HG02852 (cell line): Measurements from ENCODE around the gene SEMA4G.

Source experiments
- ATAC-seq: cut with Tn5 transposase; IDR thresholded peaks from one replicate; pipeline ENCODE4 v1.9.1; 2021; ENCODE audit warnings: mild to moderate bottlenecking, moderate library complexity; ENCODE audit not compliant: unreplicated experiment

Gene SEMA4G, protein sequence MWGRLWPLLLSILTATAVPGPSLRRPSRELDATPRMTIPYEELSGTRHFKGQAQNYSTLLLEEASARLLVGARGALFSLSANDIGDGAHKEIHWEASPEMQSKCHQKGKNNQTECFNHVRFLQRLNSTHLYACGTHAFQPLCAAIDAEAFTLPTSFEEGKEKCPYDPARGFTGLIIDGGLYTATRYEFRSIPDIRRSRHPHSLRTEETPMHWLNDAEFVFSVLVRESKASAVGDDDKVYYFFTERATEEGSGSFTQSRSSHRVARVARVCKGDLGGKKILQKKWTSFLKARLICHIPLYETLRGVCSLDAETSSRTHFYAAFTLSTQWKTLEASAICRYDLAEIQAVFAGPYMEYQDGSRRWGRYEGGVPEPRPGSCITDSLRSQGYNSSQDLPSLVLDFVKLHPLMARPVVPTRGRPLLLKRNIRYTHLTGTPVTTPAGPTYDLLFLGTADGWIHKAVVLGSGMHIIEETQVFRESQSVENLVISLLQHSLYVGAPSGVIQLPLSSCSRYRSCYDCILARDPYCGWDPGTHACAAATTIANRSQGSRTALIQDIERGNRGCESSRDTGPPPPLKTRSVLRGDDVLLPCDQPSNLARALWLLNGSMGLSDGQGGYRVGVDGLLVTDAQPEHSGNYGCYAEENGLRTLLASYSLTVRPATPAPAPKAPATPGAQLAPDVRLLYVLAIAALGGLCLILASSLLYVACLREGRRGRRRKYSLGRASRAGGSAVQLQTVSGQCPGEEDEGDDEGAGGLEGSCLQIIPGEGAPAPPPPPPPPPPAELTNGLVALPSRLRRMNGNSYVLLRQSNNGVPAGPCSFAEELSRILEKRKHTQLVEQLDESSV

DNA sequence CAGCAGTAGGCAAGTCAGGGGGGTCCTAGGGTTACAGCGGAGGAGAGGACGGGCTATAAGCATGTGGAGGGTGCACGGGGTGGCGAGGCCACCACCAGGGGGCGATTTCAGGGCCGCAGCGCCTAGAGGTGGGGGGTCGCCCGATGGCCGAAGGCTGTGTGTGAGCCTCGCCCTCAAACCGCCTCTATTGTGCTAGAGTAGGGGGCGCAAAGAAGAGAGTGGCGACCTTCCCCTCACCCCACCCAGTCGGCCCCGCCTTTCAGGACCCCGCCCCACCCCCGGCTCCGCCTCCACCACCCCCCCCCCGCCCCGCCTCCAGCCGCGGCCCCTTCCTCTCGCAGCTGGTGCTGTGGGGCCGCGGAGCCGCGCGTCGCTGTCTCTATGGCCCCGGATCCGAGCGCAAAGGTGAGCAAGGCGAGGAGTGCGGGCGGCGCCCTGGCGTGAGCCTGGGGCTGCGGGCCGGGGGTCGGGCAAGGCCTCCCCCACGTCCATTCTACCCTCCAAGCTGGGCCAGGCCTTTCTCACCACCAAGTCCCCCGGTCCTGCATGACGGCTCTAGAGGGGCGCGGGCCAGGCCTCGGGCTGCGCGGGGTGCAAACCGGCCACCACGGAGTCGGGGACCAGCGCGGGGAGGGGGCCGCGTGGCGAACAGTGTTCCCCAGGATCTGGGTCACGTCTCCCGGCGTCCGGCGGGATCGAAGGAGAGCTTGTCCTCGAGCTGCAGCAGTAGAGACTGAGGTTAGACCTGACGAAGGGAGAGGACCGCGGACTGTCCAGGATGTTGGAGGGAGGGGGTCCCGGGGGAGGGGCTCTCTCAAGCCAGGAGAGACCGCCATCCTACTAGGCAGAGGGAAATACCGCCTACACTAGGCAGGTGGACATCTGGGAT lies at the start of gene SEMA4G:
Gene SEMA4G (plus strand): TSS at position 318 of the 889 bp plus-strand sequence. CDS start 3,409 bp downstream, outside the sequence.
- ATAC-seq, result no peak

DNA sequence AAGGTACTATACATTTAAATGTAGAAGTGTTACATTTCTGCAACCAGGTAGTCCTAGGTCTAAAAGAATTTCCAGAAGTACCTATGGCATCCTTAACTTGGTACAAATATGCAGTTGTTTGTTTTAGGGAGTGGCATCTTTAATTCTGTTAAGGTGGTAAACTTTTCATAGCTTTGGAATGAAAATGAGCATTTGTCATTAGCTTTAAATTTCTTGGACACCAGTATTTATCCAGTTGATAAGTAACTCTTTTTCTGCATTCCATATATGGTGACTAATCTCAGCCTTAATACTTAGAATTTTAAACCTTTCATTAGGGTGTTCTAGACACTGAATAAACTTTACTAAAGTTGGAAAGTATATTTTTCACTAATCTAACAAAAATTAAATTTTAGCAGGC lies 45.7 kb upstream of the SEMA4G start:
- ATAC-seq, result no peak

GRCh38 chr10:100927266-100927665 lies 42.0 kb upstream of the SEMA4G start:
- no peak for ATAC-seq

DNA sequence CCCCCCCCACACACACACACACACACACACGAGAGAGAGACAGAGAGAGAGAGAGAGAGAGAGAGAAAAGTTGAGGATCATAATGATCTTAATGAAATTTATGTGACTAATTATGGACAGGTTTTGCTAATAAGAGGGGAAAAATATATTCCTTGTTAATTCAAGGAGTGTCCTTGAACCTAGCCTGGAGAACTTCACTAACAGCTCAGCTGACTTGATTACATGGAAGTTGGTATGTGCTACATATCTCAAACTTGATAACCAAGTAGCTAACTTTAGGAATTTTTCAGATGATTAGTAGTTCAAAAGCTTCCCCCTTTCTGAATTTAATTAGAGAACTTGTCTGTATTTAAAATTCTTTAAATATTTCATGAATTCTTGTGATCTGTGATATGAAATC lies 41.3 kb upstream of the SEMA4G start:
- no peak for ATAC-seq

- ATAC-seq, result no peak
These were observed 38.9 kb upstream of the SEMA4G start for GRCh38 chr10:100930368-100930767.

- ATAC-seq, result no peak
These were observed 35.1 kb upstream of the SEMA4G start for GRCh38 chr10:100934084-100934659.

DNA sequence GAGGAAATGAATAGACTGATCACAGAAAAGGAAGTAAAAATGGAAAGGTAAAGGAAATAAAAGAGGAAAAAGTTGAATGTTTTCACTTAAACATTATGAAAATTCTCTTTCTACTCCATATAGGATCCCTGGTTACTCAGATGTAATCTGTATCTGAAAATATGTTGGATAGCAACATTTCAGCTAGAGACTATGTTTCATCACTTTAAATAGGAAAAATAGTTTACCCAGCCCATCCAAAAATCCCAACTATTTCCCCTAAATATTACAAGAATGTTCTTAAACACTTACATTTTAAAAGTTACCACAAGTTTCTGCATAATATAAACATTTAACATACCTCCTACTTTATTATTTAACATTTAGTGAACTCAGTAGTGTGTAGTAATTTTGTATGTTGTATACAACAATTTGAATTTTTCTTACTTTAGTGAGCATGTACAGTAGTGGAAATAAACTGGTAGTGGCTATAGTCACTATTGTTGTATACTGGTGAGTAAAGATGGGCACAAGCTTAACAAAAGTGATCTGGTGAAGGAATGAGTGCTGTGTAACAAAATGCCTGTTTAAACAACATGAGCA lies 29.4 kb upstream of the SEMA4G start:
- no peak for ATAC-seq

DNA sequence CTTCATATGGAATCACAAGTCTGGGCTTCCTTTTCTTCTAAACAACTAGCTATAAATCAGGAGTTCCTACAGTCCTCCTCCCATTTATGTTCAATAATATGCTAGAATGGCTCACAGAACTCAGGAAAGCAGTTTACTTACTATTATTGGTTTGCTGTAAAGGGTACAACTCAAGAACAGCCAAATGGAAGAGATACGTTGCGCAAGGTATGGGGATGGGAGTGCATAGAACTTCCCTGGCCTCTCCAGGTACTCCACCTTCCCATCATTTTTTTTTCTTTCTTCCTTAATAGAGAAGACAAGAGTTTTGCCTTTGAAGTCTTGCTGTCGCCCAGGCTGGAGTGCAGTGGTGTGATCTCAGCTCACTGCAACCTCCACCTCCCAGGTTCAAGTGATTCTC lies 27.1 kb upstream of the SEMA4G start:
- ATAC-seq, result no peak

GRCh38 chr10:100943508-100943907 lies 25.8 kb upstream of the SEMA4G start:
- no peak for ATAC-seq

DNA sequence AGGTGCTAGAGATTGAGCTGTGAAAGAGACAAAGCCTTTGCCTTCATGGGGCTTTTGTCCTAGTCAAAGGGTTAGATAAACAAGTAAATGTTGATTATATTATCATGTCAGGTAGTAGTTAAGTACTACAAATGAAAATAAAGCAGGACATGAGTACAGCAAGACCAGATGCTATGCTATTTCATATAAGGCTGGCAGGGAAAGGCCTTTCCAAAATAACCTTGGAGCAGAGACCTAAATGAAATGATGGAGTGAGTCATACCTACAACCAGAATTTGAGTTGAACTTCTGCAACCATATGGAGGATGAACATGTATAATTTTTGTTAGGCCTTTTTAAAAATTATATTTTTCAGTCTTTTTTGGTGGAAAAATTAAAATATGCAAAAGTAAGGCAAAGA lies 23.6 kb upstream of the SEMA4G start:
- ATAC-seq, result no peak

DNA sequence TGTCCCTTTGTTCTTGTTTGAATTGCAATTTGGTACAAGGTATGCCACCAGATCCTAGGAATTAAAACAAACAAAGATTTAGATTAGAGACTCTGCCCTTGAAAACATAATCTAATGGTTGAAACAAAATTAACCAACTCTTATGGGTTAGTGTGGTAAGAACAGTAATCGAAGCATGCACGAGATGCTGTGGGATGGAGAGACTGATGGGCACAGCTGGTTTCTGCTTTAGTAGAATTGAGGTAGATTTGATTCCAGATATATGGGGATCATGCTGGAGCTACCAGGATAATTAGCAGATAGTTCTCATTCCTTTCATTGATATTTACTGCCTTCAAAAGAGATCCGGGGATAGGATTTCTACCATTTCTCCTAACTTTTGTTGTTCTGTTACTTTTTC lies 20.4 kb upstream of the SEMA4G start:
- no peak for ATAC-seq

- ATAC-seq, result no peak
These were observed 9.1 kb upstream of the SEMA4G start for GRCh38 chr10:100960251-100960650.

GRCh38 chr10:100962351-100963080 lies 6.8 kb upstream of the SEMA4G start:
- no peak for ATAC-seq

- no peak for ATAC-seq
These were observed 5.5 kb upstream of the SEMA4G start for GRCh38 chr10:100963826-100964225.

GRCh38 chr10:100965820-100966219 lies 3.5 kb upstream of the SEMA4G start:
- no peak for ATAC-seq

DNA sequence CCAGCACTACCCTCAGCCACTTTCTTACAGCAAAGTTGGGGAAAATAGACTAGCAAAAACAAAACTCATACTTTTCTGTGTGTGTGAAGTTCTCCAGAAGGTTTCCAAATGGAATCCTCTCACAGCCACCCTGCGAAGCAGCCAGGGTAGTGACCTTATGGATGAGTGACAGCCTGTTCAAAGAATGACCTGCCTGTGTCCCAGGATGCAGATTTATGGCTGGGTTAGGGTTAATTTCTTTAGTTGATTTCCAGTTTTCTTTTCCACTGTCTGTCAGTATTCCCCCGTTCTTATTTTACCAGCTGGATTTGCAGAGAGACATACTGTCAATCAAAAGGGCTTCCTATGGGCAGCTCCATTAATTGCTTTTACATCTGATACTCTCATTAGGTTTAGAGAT lies 2.4 kb upstream of the SEMA4G start:
- ATAC-seq, result no peak

GRCh38 chr10:100967332-100967731 lies 2.0 kb upstream of the SEMA4G start:
- ATAC-seq, result no peak

GRCh38 chr10:100968062-100968736 lies 1.1 kb upstream of the SEMA4G start:
- no peak for ATAC-seq

GRCh38 chr10:100968863-100969186 lies 479 bp upstream of the SEMA4G start:
- ATAC-seq, result no peak
